CD4-positive, alpha-beta memory T cell (primary cell): ENCODE data around the gene ATXN1. TPM values are rescaled to one million over a fixed set of nuclear protein-coding genes. Genes with fewer than 3 reads are reported as not detected.
A peak's percentile ranks its signal among the peaks of the same experiment; 100 is the strongest.

Source experiments
- CTCF ChIA-PET: fragments of 350-600 bp; sonication (Branson Sonifier 250); formaldehyde crosslinking; loops from one replicate; lab custom pipeline; 2021; ENCODE audit warnings: inconsistent platforms; ENCODE audit not compliant: partially characterized antibody; lab: Charles Lee
- POLR2A ChIA-PET: fragments of 350-600 bp; sonication (Branson Sonifier 250); formaldehyde crosslinking; loops from one replicate; lab custom pipeline; 2021; ENCODE audit not compliant: partially characterized antibody; lab: Charles Lee
- DNase-seq, 5 donors: peaks; one replicate each; pipeline versions ENCODE4 v3.0.0 to v3.0.0-alpha.2; 2020 to 2022; ENCODE audit warnings: mixed read lengths in 1 of 5
- H3K27ac ChIP-seq: one replicate; pipeline ENCODE4 v1.7.0; 2013; ENCODE audit warnings: low read depth, low read length
- H3K27me3 ChIP-seq: 2 replicates; pipeline ENCODE4 v1.7.0; 2013; ENCODE audit warnings: mild to moderate bottlenecking, low read length, moderate library complexity; ENCODE audit not compliant: insufficient read depth
- H3K36me3 ChIP-seq: 2 replicates; pipeline ENCODE4 v1.7.0; 2013; ENCODE audit warnings: mild to moderate bottlenecking, low read length, moderate library complexity; ENCODE audit not compliant: insufficient read depth
- H3K4me1 ChIP-seq: 2 replicates; pipeline ENCODE4 v1.7.0; 2013; ENCODE audit warnings: mild to moderate bottlenecking, low read length, moderate library complexity; ENCODE audit not compliant: insufficient read depth
- H3K4me3 ChIP-seq, 2 donors: one replicate each; pipeline ENCODE4 v1.7.0; 2013; ENCODE audit warnings: low read length in 2 of 2, mild to moderate bottlenecking in 1 of 2
- H3K9me3 ChIP-seq, 2 donors: one replicate each; pipeline ENCODE4 v1.7.0; 2013; ENCODE audit warnings: low read length in 2 of 2, control low read depth in 1 of 2; ENCODE audit not compliant: control insufficient read depth in 1 of 2
- H3K27ac Mint-ChIP-seq, 7 donors: one replicate each; pipeline ENCODE4 v1.8.0; 2020 to 2021; ENCODE audit warnings: mixed read lengths in 7 of 7, mild to moderate bottlenecking in 6 of 7, inconsistent platforms in 3 of 7, moderate library complexity in 3 of 7
- H3K27me3 Mint-ChIP-seq, 2 donors: one replicate each; pipeline ENCODE4 v1.8.0; 2020 to 2021; ENCODE audit warnings: mixed read lengths in 2 of 2
- H3K36me3 Mint-ChIP-seq, 2 donors: one replicate each; pipeline ENCODE4 v1.8.0; 2020 to 2021; ENCODE audit warnings: mixed read lengths in 2 of 2, inconsistent platforms in 1 of 2, mild to moderate bottlenecking in 1 of 2
- H3K4me1 Mint-ChIP-seq, 4 donors: one replicate each; pipeline ENCODE4 v1.8.0; 2020 to 2021; ENCODE audit warnings: mixed read lengths in 4 of 4, mild to moderate bottlenecking in 1 of 4
- H3K4me3 Mint-ChIP-seq, 8 donors: one replicate each; pipeline ENCODE4 v1.8.0; 2020 to 2021; ENCODE audit warnings: mixed read lengths in 8 of 8, mild to moderate bottlenecking in 7 of 8, moderate library complexity in 6 of 8, inconsistent platforms in 3 of 8
- H3K9me3 Mint-ChIP-seq, 8 donors: one replicate each; pipeline ENCODE4 v1.8.0; 2020 to 2021; ENCODE audit warnings: mixed read lengths in 8 of 8, mild to moderate bottlenecking in 5 of 8, inconsistent platforms in 3 of 8, moderate library complexity in 1 of 8
- intact Hi-C: fragments of 100-400 bp; cut with micrococcal nuclease; formaldehyde crosslinking; loops from one replicate; pipeline ENCODE4 v1.15.1; 2023
- polyA plus RNA-seq, 2 donors: library from polyadenylated mRNA; unstranded; fragments of 300-500 nt; fragmentation: Illumina TruSeq; gene quantifications; one replicate each; pipeline ENCODE4 v1.2.3, GENCODE V29; 2021
- total RNA-seq, 2 experiments: library from RNA; stranded (reverse); gene quantifications; one replicate each; pipeline ENCODE4 v1.2.3, GENCODE V29; 2021

The ATXN1 gene
- total and polyA plus RNA-seq, 4 experiments from 2014 or later, result 10.5 to 97.4 (median 56.9) TPM

DNA sequence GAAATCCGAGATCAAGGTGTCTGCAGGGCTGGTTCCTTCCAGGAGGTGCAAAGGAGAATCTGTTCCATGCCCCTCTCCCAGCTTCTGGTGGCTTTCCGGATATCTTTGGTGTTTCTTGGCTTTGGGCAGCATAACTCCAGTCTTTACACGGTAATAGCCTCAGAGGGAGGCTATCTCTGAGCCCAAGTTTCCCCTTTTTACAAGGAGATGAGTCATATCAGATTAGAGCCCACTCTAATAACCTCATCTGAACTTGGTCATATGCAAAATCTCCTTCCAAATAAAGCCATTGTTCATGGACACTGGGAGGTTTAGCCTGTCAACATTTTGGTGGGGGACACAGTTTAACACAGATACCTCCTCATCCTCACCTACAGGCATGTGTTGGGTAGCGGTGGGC lies 213.7 kb downstream of the ATXN1 start:
- DNase-seq, result no peak
- Histone ChIP-seq H3K4me3 (no peak overlapping the region), H3K4me1 (no peaks in the 10 kb centered on the region), H3K9me3 (no peaks in the 10 kb centered on the region), H3K27ac (no peak overlapping the region), H3K27me3 (no peaks in the 10 kb centered on the region), H3K36me3 (no peaks in the 10 kb centered on the region)
- Mint-ChIP-seq H3K27ac (peak overlapping the region in 1 of 7 donors; percentile 66), H3K4me1 (peaks cover 4 to 7% (median 6%) of the 10 kb centered on the region in 4 donors), H3K36me3 (peaks cover 40% of the 10 kb centered on the region in 2 donors), H3K9me3 (peaks cover 0 to 3% (median 0%) of the 10 kb centered on the region in 8 donors), H3K4me3 (no peak overlapping the region), H3K27me3 (no peaks in the 10 kb centered on the region)
- POLR2A ChIA-PET, result no interaction called here
- intact Hi-C loops, result no loop called here
- CTCF ChIA-PET, result no interaction called here

DNA sequence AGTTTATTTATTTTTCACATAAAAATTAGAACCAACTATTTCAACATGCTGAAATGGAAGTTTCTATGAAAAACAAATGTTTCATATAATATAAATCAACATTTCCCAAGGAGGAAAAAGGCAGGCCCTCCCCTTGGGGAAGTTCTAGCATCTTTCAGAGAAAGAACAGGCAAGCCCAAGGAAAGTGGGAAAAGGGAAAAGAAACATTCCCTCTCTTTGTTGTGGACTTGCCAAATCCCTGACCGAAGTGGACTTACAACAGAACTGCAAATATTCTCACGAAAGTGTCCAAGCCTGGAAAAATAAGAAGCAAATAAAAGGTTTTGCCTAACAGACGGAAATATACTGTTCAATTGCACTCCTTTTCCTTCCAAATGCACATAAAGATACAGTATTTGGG lies 214.4 kb downstream of the ATXN1 start:
- Histone ChIP-seq H3K27ac (no peak overlapping the region), H3K9me3 (no peaks in the 10 kb centered on the region), H3K36me3 (no peaks in the 10 kb centered on the region), H3K4me3 (no peak overlapping the region), H3K4me1 (no peaks in the 10 kb centered on the region), H3K27me3 (no peaks in the 10 kb centered on the region)
- no peak overlapping the region for H3K27ac Mint-ChIP-seq
- H3K27me3 Mint-ChIP-seq, result no peaks in the 10 kb centered on the region
- H3K36me3 Mint-ChIP-seq, result peaks cover 34 to 37% of the 10 kb centered on the region in 2 donors
- H3K4me1 Mint-ChIP-seq, result peaks cover 2 to 7% (median 5%) of the 10 kb centered on the region in 4 donors
- no peak for DNase-seq
- intact Hi-C loops, result no loop called here
- no peak overlapping the region for H3K4me3 Mint-ChIP-seq
- POLR2A ChIA-PET, result no interaction called here
- peaks cover 0 to 3% (median 0%) of the 10 kb centered on the region in 8 donors for H3K9me3 Mint-ChIP-seq
- CTCF ChIA-PET, result no interaction called here

DNA sequence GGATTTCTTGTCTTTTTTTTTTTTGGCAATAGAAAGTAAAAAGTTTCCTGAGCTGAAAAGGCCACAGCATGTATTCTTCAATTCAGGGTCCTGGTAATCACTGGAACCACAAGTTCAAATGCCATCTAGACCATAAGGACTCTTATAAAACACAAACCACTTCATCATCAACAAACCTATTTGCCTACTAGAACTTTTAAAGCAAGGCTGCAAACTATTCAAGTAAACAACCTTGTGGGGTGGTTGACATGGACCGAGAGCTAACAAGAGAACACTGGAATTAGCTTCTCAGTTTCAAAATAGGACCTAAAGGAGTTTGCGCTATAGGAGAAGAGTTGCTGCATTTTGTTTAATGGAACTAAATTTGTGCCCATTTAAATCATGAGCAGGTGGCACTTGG lies 215.9 kb downstream of the ATXN1 start:
- peaks cover 26 to 27% of the 10 kb centered on the region in 2 donors for H3K36me3 Mint-ChIP-seq
- CTCF ChIA-PET, result interaction anchor here (0.7 kb wide), 1 partner anchor 33 kb away, joined by 3 read pairs; no protein-coding TSS in a partner anchor

DNA sequence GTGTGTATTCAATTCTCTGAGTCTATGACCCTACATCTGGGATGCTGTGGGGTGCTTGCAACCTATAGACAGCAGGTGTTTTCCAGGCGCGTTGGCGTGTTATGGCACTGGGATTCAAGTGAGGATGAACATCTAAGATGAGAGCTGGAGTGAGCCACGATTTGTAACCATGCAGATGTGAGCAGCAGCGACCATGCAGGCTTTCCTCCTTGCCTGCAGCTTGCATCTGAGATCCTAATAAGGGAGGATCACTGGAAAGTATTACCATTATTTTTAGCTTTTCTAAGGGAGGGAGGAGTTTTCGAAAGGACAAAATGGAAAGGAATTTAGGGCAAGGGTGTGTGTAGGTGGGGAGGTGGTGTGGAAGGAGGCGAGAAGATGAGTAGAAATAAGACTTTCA lies 216.7 kb downstream of the ATXN1 start:
- no peaks in the 10 kb centered on the region for H3K9me3 ChIP-seq
- H3K4me1 ChIP-seq, result no peaks in the 10 kb centered on the region
- ChIA-PET CTCF (interaction anchor here (1.0 to 1.3 kb wide), 2 partner anchors 29 to 226 kb away, joined by 3 to 4 read pairs; no protein-coding TSS in a partner anchor), POLR2A (no interaction called here)
- no peaks in the 10 kb centered on the region for H3K36me3 ChIP-seq
- Mint-ChIP-seq H3K36me3 (peaks cover 26 to 28% of the 10 kb centered on the region in 2 donors), H3K27me3 (no peaks in the 10 kb centered on the region), H3K4me1 (peaks cover 3 to 8% (median 5%) of the 10 kb centered on the region in 4 donors), H3K9me3 (peaks cover 0 to 3% (median 0%) of the 10 kb centered on the region in 8 donors), H3K27ac (peak overlapping the region in 3 of 7 donors; percentile 29 to 50 (median 46)), H3K4me3 (no peak overlapping the region)
- H3K27me3 ChIP-seq, result no peaks in the 10 kb centered on the region
- no peak overlapping the region for H3K4me3 ChIP-seq
- intact Hi-C loops, result no loop called here
- DNase-seq, result no peak
- no peak overlapping the region for H3K27ac ChIP-seq

More for the DNA sequence above, 215.9 kb downstream of the ATXN1 start:
- Mint-ChIP-seq H3K4me1 (peaks cover under 1 to 6% (median 5%) of the 10 kb centered on the region in 4 donors), H3K4me3 (no peak overlapping the region), H3K27me3 (no peaks in the 10 kb centered on the region), H3K9me3 (peaks cover 0 to 3% (median 0%) of the 10 kb centered on the region in 8 donors), H3K27ac (no peak overlapping the region)
- Histone ChIP-seq H3K27ac (no peak overlapping the region), H3K27me3 (no peaks in the 10 kb centered on the region), H3K36me3 (no peaks in the 10 kb centered on the region), H3K4me3 (no peak overlapping the region), H3K4me1 (no peaks in the 10 kb centered on the region), H3K9me3 (no peaks in the 10 kb centered on the region)
- POLR2A ChIA-PET, result no interaction called here
- DNase-seq, result no peak
- intact Hi-C loops, result no loop called here

DNA sequence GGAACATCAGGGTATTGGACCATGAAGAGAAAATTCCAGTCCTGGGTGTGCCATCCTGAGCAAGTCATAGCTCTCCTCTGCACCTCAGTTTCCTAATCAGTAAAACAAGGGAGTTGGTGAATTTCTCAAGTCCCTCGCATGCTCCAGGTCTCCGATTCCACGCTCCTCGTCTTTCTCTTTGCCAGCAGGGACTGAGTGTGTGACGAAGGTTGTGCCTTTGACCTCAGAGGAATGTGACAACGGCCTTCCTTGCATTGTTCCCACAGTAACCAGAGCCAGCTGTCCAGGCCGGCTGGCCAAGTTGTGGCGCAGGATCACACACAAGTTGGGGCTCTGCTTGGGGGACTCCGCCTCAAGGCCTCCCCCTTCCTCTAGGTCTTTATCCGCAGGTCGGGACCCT lies 217.3 kb downstream of the ATXN1 start:
- Histone ChIP-seq H3K4me3 (no peak overlapping the region), H3K27me3 (no peaks in the 10 kb centered on the region), H3K36me3 (no peaks in the 10 kb centered on the region), H3K27ac (no peak overlapping the region), H3K9me3 (no peaks in the 10 kb centered on the region), H3K4me1 (no peaks in the 10 kb centered on the region)
- Mint-ChIP-seq H3K27ac (no peak overlapping the region), H3K4me3 (no peak overlapping the region), H3K27me3 (no peaks in the 10 kb centered on the region), H3K9me3 (peaks cover 0 to 3% (median 0%) of the 10 kb centered on the region in 8 donors), H3K36me3 (peaks cover 25 to 30% of the 10 kb centered on the region in 2 donors), H3K4me1 (peaks cover 4 to 9% (median 5%) of the 10 kb centered on the region in 4 donors)
- ChIA-PET CTCF (interaction anchor here (1.0 to 1.3 kb wide), 2 partner anchors 28 to 227 kb away, joined by 3 to 4 read pairs; no protein-coding TSS in a partner anchor), POLR2A (interaction anchor here (1.0 kb wide), 1 partner anchor 9 kb away, joined by 3 read pairs; no protein-coding TSS in a partner anchor)
- DNase-seq, result no peak
- intact Hi-C loops, result no loop called here

DNA sequence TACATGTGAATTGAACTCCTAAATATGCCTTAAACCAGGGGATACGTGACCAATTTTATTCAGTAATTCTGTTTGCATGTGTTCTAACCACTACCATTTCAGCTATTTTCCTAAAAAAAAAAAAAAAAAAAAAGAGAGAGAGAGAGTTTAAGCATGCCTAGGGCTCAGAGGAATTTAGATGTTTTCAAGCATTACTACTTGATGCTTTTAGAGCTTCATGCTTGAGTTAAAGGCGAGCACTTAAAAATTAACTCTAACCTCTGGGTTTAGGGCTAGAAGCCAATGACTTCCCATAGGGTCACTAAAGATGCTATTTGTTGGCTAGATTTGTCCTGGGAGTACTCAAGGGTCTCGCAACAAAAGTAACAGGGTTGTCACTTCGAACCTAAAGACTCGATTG lies 217.7 kb downstream of the ATXN1 start:
- Histone ChIP-seq H3K9me3 (no peaks in the 10 kb centered on the region), H3K4me1 (no peaks in the 10 kb centered on the region), H3K4me3 (no peak overlapping the region), H3K36me3 (no peaks in the 10 kb centered on the region), H3K27ac (no peak overlapping the region), H3K27me3 (no peaks in the 10 kb centered on the region)
- Mint-ChIP-seq H3K27me3 (no peaks in the 10 kb centered on the region), H3K9me3 (peaks cover 0 to 3% (median 0%) of the 10 kb centered on the region in 8 donors), H3K4me1 (peaks cover 4 to 9% (median 5%) of the 10 kb centered on the region in 4 donors), H3K36me3 (peaks cover 26 to 33% of the 10 kb centered on the region in 2 donors), H3K27ac (peak overlapping the region in 1 of 7 donors; percentile 60), H3K4me3 (no peak overlapping the region)
- POLR2A ChIA-PET, result interaction anchor here (1.0 kb wide), 1 partner anchor 9 kb away, joined by 3 read pairs; no protein-coding TSS in a partner anchor
- intact Hi-C loops, result no loop called here
- CTCF ChIA-PET, result interaction anchor here (1.0 kb wide), 1 partner anchor 28 kb away, joined by 3 read pairs; no protein-coding TSS in a partner anchor
- no peak for DNase-seq

DNA sequence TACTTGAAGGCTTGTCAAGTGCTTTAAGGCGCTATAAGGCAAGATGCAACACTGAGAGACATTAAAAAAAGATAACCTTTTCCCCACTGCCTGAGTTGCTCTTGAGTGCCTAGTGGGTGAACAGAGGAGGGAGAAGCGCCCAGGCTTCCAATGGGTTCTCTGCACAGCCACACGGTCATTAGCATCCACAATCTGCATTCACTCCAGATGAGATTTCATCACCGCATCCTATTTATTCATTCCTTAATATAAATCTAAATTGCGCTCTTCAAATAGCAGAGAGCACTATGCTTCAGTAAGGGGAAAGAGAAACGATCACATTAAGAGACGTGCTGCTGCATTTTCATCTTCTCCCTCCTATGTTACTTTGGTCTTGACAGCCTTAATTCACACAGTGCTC lies 219.2 kb downstream of the ATXN1 start:
- intact Hi-C loops, result no loop called here
- H3K4me3 ChIP-seq, result no peak overlapping the region
- ChIA-PET CTCF (interaction anchor here (0.6 kb wide), 1 partner anchor 1263 kb away, joined by 3 read pairs; no protein-coding TSS in a partner anchor), POLR2A (no interaction called here)
- H3K4me1 Mint-ChIP-seq, result peaks cover 1 to 9% (median 5%) of the 10 kb centered on the region in 4 donors
- H3K27ac ChIP-seq, result no peak overlapping the region
- no peaks in the 10 kb centered on the region for H3K27me3 Mint-ChIP-seq
- H3K9me3 Mint-ChIP-seq, result peaks cover 0 to 3% (median 0%) of the 10 kb centered on the region in 8 donors
- no peaks in the 10 kb centered on the region for H3K4me1 ChIP-seq
- no peaks in the 10 kb centered on the region for H3K27me3 ChIP-seq
- no peak for DNase-seq
- H3K9me3 ChIP-seq, result no peaks in the 10 kb centered on the region
- no peak overlapping the region for H3K4me3 Mint-ChIP-seq
- no peaks in the 10 kb centered on the region for H3K36me3 ChIP-seq
- H3K27ac Mint-ChIP-seq, result no peak overlapping the region
- H3K36me3 Mint-ChIP-seq, result peaks cover 19 to 28% of the 10 kb centered on the region in 2 donors
